ENCODE measurements around the gene ANKRD44.

- TF ChIP-seq MAX (IDR thresholded peaks at IDR 0.05; ENCODE audit: low read depth, low read length) (no peak), POLR2A (IDR thresholded peaks at IDR 0.05; ENCODE audit: extremely low read depth, insufficient read length) (no peak)
- TF ChIP-seq, protein P1, sequence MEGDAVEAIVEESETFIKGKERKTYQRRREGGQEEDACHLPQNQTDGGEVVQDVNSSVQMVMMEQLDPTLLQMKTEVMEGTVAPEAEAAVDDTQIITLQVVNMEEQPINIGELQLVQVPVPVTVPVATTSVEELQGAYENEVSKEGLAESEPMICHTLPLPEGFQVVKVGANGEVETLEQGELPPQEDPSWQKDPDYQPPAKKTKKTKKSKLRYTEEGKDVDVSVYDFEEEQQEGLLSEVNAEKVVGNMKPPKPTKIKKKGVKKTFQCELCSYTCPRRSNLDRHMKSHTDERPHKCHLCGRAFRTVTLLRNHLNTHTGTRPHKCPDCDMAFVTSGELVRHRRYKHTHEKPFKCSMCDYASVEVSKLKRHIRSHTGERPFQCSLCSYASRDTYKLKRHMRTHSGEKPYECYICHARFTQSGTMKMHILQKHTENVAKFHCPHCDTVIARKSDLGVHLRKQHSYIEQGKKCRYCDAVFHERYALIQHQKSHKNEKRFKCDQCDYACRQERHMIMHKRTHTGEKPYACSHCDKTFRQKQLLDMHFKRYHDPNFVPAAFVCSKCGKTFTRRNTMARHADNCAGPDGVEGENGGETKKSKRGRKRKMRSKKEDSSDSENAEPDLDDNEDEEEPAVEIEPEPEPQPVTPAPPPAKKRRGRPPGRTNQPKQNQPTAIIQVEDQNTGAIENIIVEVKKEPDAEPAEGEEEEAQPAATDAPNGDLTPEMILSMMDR (IDR thresholded peaks at IDR 0.05; ENCODE audit: low read depth, low read length), result no peak
These were observed 209.1 kb downstream of the ANKRD44 start for GRCh38 chr2:197101519-197101918.

Measured in NB4 (cell line).